ENCODE data around the gene PHPT1. TPM values are rescaled to one million over a fixed set of nuclear protein-coding genes. Genes with fewer than 3 reads are reported as not detected.
"Not testable (repeated sequence)": the region's sequence is repeated elsewhere in the genome, so short reads cannot be mapped to it uniquely, and the experiment has no call there.

PHPT1 gene
- total RNA-seq, 1 donor from 2014 or later: 349 TPM

DNA sequence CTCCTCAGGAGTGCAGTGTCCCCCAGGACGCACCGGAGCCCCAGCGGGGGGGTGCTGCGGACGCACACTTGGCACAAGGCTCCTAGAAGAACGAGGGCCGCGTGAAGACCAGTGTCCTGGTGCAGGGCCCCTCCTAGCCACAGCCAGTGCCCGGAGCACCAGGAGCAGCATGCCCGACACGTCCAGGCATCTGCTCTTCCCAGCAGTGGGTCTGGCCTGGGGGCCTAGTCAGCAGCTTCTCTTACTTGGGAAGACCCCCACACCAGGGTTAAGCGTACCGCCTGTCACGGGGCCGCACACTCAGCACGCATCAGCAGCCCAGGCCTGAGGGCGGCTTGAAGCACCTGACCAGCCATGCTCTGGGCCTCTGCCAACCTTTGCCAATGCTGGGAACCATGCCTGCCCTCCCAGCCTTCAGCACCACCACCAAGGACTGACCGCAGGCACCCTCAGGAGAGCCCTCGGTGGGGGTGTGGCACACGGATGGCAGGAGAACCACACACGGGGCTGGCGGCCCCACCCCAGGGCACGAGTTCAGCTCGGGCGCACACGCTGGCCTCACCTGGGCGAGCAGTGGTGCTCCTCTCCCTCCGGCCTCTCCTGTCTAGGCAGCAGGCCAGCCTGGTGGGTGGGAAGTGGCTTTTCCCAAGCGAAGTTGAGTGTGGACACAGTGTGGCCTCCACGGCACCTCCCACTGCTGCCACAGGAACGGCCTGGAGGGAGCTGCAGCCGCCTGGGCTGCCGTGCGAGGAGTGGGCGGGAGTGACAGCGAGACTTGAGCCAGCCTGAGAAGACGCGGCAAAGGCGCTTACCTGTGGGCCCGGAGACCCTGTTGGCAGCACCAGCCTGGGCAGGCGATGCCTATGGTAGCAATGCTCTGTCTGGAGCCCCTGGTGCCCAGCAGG lies 19.0 kb upstream of the PHPT1 start:
- H3K4me3 ChIP-seq: no peak overlapping the region
- peak; percentile 17 for DNase-seq
- no peaks in the 10 kb centered on the region for H3K4me1 ChIP-seq
- H3K36me3 ChIP-seq: peaks cover 76% of the 10 kb centered on the region
- H3K27ac ChIP-seq (replicated peaks): no peak overlapping the region
- H3K27me3 ChIP-seq (ENCODE audit: low read depth): no peaks in the 10 kb centered on the region
- no peaks in the 10 kb centered on the region for H3K9me3 ChIP-seq (replicated peaks)
- TF ChIP-seq, protein P1, sequence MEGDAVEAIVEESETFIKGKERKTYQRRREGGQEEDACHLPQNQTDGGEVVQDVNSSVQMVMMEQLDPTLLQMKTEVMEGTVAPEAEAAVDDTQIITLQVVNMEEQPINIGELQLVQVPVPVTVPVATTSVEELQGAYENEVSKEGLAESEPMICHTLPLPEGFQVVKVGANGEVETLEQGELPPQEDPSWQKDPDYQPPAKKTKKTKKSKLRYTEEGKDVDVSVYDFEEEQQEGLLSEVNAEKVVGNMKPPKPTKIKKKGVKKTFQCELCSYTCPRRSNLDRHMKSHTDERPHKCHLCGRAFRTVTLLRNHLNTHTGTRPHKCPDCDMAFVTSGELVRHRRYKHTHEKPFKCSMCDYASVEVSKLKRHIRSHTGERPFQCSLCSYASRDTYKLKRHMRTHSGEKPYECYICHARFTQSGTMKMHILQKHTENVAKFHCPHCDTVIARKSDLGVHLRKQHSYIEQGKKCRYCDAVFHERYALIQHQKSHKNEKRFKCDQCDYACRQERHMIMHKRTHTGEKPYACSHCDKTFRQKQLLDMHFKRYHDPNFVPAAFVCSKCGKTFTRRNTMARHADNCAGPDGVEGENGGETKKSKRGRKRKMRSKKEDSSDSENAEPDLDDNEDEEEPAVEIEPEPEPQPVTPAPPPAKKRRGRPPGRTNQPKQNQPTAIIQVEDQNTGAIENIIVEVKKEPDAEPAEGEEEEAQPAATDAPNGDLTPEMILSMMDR (IDR thresholded peaks at IDR 0.05; ENCODE audit: borderline replicate concordance): no peak
- intact Hi-C loops (cut with micrococcal nuclease): no loop called here

DNA sequence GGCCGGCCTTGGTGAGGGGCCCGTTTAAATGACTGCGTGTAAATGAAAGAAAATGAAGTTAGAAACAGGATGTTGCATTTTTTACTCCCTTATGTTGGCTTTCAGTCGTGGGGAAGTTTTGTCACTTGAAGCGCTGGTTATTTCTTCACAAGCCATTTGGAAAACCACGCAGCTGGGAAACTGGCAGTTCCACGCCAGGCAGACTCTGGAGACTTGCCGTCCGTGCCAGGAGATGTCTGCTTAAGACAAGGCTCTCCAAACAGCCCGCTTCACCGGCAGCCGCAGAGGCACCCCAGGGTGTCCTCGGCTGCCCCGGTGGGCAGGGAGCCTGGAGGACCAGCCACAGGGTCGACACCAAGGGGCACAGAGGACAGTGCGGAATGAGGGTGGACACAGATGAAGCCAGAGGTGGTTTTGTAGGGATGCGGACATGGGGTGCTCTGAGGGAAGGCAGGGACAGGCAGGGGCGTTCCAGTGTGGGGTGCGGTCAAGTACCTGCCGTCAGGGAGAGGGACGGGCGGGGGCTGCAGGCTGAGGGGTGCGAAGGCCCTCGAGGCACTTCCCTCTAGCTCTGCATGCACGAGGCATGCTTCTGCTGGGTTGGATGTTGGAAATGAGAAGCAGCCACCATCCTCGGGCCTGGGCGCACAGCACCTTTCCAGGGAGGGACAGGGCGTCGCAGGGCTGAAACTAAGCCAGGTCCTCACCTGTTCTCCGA lies 18.0 kb upstream of the PHPT1 start:
- H3K27ac ChIP-seq (replicated peaks): no peak overlapping the region
- TF ChIP-seq, protein P1 (IDR thresholded peaks at IDR 0.05; ENCODE audit: borderline replicate concordance): no peak
- peak; percentile 8 for DNase-seq
- H3K36me3 ChIP-seq: peaks cover 76% of the 10 kb centered on the region
- intact Hi-C loops (cut with micrococcal nuclease): no loop called here
- H3K4me3 ChIP-seq: no peak overlapping the region
- H3K4me1 ChIP-seq: no peaks in the 10 kb centered on the region
- no peaks in the 10 kb centered on the region for H3K27me3 ChIP-seq (ENCODE audit: low read depth)
- H3K9me3 ChIP-seq (replicated peaks): no peaks in the 10 kb centered on the region

- peaks cover 76% of the 10 kb centered on the region for H3K36me3 ChIP-seq
- H3K9me3 ChIP-seq (replicated peaks): no peaks in the 10 kb centered on the region
- H3K27me3 ChIP-seq (ENCODE audit: low read depth): no peaks in the 10 kb centered on the region
- no peak overlapping the region for H3K27ac ChIP-seq (replicated peaks)
- DNase-seq: peak; percentile 12
- no peaks in the 10 kb centered on the region for H3K4me1 ChIP-seq
- intact Hi-C loops (cut with micrococcal nuclease): no loop called here
- TF ChIP-seq, protein P1 (IDR thresholded peaks at IDR 0.05; ENCODE audit: borderline replicate concordance): no peak
- no peak overlapping the region for H3K4me3 ChIP-seq
Observed at GRCh38 chr9:136831720-136832104, 17.5 kb upstream of the PHPT1 start.

- H3K9me3 ChIP-seq (replicated peaks): no peaks in the 10 kb centered on the region
- no peak overlapping the region for H3K4me3 ChIP-seq
- peak; percentile 0 for DNase-seq
- peaks cover 76% of the 10 kb centered on the region for H3K36me3 ChIP-seq
- intact Hi-C loops (cut with micrococcal nuclease): no loop called here
- TF ChIP-seq, protein P1 (IDR thresholded peaks at IDR 0.05; ENCODE audit: borderline replicate concordance): no peak
- H3K4me1 ChIP-seq: no peaks in the 10 kb centered on the region
- H3K27me3 ChIP-seq (ENCODE audit: low read depth): no peaks in the 10 kb centered on the region
- H3K27ac ChIP-seq (replicated peaks): no peak overlapping the region
Observed at GRCh38 chr9:136832581-136832980, 16.6 kb upstream of the PHPT1 start.

GRCh38 chr9:136833381-136834048 lies 15.7 kb upstream of the PHPT1 start:
- H3K4me1 ChIP-seq; H3K27ac ChIP-seq (replicated peaks); H3K9me3 ChIP-seq (replicated peaks); H3K4me3 ChIP-seq; intact Hi-C loops (cut with micrococcal nuclease); H3K27me3 ChIP-seq (ENCODE audit: low read depth): not testable (repeated sequence)
- peak; percentile 18 for DNase-seq
- peaks cover 77% of the 10 kb centered on the region for H3K36me3 ChIP-seq

All from left ventricle myocardium inferior (tissue), 1 donor.